Measurements from ENCODE around the gene SASH3.

SASH3 gene

GRCh38 chrX:129779747-129780146, at the start of gene SASH3:
Gene SASH3, plus strand, starts transcription at chrX:129779949. Its CDS starts 149 bp downstream, at chrX:129780098.
- in situ Hi-C loops (cut with MboI; ENCODE audit: low sequenced_read_pairs, unreplicated experiment): no loop called here
- TF ChIP-seq CTCF (IDR thresholded peaks at IDR 0.05; ENCODE audit: borderline replicate concordance, control extremely low read depth, extremely low read depth, insufficient read depth, missing control alignments): no peak

GRCh38 chrX:129731228-129731627, 48.5 kb upstream of the SASH3 start:
- no peak for DNase-seq (ENCODE audit: low spot score)
- TF ChIP-seq CTCF (IDR thresholded peaks at IDR 0.05; ENCODE audit: borderline replicate concordance, control extremely low read depth, extremely low read depth, insufficient read depth, missing control alignments): no peak
- in situ Hi-C loops (cut with MboI; ENCODE audit: low sequenced_read_pairs, unreplicated experiment): no loop called here

More at GRCh38 chrX:129779747-129780146, at the start of gene SASH3:
- DNase-seq (ENCODE audit: low spot score): peak; percentile 52

- in situ Hi-C loops (cut with MboI; ENCODE audit: low sequenced_read_pairs, unreplicated experiment): no loop called here
- TF ChIP-seq CTCF (IDR thresholded peaks at IDR 0.05; ENCODE audit: borderline replicate concordance, control extremely low read depth, extremely low read depth, insufficient read depth, missing control alignments): no peak
- no peak for DNase-seq (ENCODE audit: low spot score)
Observed at GRCh38 chrX:129732857-129733256, 46.9 kb upstream of the SASH3 start.

GRCh38 chrX:129733335-129733734, 46.4 kb upstream of the SASH3 start:
- in situ Hi-C loops (cut with MboI; ENCODE audit: low sequenced_read_pairs, unreplicated experiment): no loop called here
- no peak for DNase-seq (ENCODE audit: low spot score)

GRCh38 chrX:129736491-129736890, 43.3 kb upstream of the SASH3 start:
- in situ Hi-C loops (cut with MboI; ENCODE audit: low sequenced_read_pairs, unreplicated experiment): no loop called here
- no peak for DNase-seq (ENCODE audit: low spot score)
- TF ChIP-seq CTCF (IDR thresholded peaks at IDR 0.05; ENCODE audit: borderline replicate concordance, control extremely low read depth, extremely low read depth, insufficient read depth, missing control alignments): no peak

More at GRCh38 chrX:129733335-129733734, 46.4 kb upstream of the SASH3 start:
- no peak for TF ChIP-seq CTCF (IDR thresholded peaks at IDR 0.05; ENCODE audit: borderline replicate concordance, control extremely low read depth, extremely low read depth, insufficient read depth, missing control alignments)

- DNase-seq (ENCODE audit: low spot score): no peak
- in situ Hi-C loops (cut with MboI; ENCODE audit: low sequenced_read_pairs, unreplicated experiment): no loop called here
- TF ChIP-seq CTCF (IDR thresholded peaks at IDR 0.05; ENCODE audit: borderline replicate concordance, control extremely low read depth, extremely low read depth, insufficient read depth, missing control alignments): no peak
Observed at GRCh38 chrX:129737916-129738315, 41.8 kb upstream of the SASH3 start.

All from GM13976 (cell line).